Effector memory CD4-positive, alpha-beta T cell (primary cell): Measurements from ENCODE around the gene GALNT2.

Source experiments
- DNase-seq, 3 donors: peaks; one replicate each; pipeline ENCODE4 v3.0.0-alpha.2; 2020
- H3K27ac ChIP-seq: 2 replicates; pipeline ENCODE4 v1.7.0; 2013; ENCODE audit warnings: mild to moderate bottlenecking, low read length, moderate library complexity; ENCODE audit not compliant: insufficient read depth, poor library complexity, severe bottlenecking
- H3K27me3 ChIP-seq: replicated peaks from 2 replicates; pipeline ENCODE4 v1.7.0; 2013; ENCODE audit warnings: mild to moderate bottlenecking, low read length; ENCODE audit not compliant: insufficient read depth, control insufficient read depth, poor library complexity, severe bottlenecking
- H3K36me3 ChIP-seq: 2 replicates; pipeline ENCODE4 v1.7.0; 2013; ENCODE audit warnings: mild to moderate bottlenecking, low read length, moderate library complexity; ENCODE audit not compliant: control insufficient read depth, insufficient read depth
- H3K4me1 ChIP-seq: 2 replicates; pipeline ENCODE4 v1.7.0; 2013; ENCODE audit warnings: low read length, mild to moderate bottlenecking; ENCODE audit not compliant: control insufficient read depth, insufficient read depth, poor library complexity, severe bottlenecking
- H3K4me3 ChIP-seq: 2 replicates; pipeline ENCODE4 v1.7.0; 2013; ENCODE audit warnings: low read length, low read depth, mild to moderate bottlenecking; ENCODE audit not compliant: insufficient read depth, poor library complexity, severe bottlenecking
- H3K9me3 ChIP-seq: 2 replicates; pipeline ENCODE4 v1.7.0; 2013; ENCODE audit warnings: mild to moderate bottlenecking, low read length, moderate library complexity; ENCODE audit not compliant: control insufficient read depth

Gene GALNT2

GRCh38 chr1:230226814-230227213 lies 159.8 kb downstream of the GALNT2 start:
- H3K36me3 ChIP-seq = no peaks in the 10 kb centered on the region
- no peaks in the 10 kb centered on the region for H3K9me3 ChIP-seq
- H3K27me3 ChIP-seq = no peaks in the 10 kb centered on the region
- no peak overlapping the region for H3K27ac ChIP-seq
- no peak overlapping the region for H3K4me3 ChIP-seq
- no peak for DNase-seq
- no peaks in the 10 kb centered on the region for H3K4me1 ChIP-seq

- Histone ChIP-seq H3K4me3 (no peak overlapping the region), H3K27ac (no peak overlapping the region), H3K36me3 (no peaks in the 10 kb centered on the region), H3K27me3 (no peaks in the 10 kb centered on the region), H3K9me3 (no peaks in the 10 kb centered on the region), H3K4me1 (no peaks in the 10 kb centered on the region)
- DNase-seq = no peak
Measured at GRCh38 chr1:230228236-230228897, 161.3 kb downstream of the GALNT2 start.

GRCh38 chr1:230230273-230230672 lies 163.2 kb downstream of the GALNT2 start:
- Histone ChIP-seq H3K9me3 (no peaks in the 10 kb centered on the region), H3K27ac (no peak overlapping the region)
- DNase-seq = no peak

GRCh38 chr1:230230948-230231773 lies 164.1 kb downstream of the GALNT2 start:
- Histone ChIP-seq H3K9me3 (no peaks in the 10 kb centered on the region), H3K4me1 (no peaks in the 10 kb centered on the region), H3K27ac (no peak overlapping the region), H3K27me3 (no peaks in the 10 kb centered on the region), H3K36me3 (no peaks in the 10 kb centered on the region), H3K4me3 (no peak overlapping the region)
- DNase-seq = no peak

More at GRCh38 chr1:230230273-230230672, 163.2 kb downstream of the GALNT2 start:
- H3K36me3 ChIP-seq = no peaks in the 10 kb centered on the region
- no peaks in the 10 kb centered on the region for H3K4me1 ChIP-seq
- no peak overlapping the region for H3K4me3 ChIP-seq
- H3K27me3 ChIP-seq = no peaks in the 10 kb centered on the region

- Histone ChIP-seq H3K4me1 (no peaks in the 10 kb centered on the region), H3K4me3 (no peak overlapping the region), H3K36me3 (no peaks in the 10 kb centered on the region), H3K9me3 (no peaks in the 10 kb centered on the region), H3K27me3 (no peaks in the 10 kb centered on the region), H3K27ac (no peak overlapping the region)
- DNase-seq = no peak
Measured at GRCh38 chr1:230231774-230232145, 164.7 kb downstream of the GALNT2 start.

DNA sequence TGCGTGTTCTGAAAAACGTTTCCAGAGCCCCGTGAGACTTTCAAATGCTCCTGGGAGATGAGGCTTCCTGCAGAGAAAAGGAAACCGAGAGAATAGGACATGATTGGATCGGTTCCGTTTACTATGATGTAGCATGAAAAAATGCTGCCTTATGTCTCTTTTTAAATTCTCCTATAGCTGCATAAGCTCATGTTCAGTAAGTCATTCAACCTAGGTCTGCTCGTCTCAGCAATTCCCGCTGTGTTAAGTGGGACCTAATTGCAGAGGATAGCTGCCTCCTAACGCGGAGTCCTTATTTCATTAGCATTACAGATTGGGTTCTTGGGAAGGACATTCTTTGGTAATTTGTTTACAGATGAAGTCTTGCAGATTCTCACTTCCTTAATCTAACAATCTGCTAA lies 165.3 kb downstream of the GALNT2 start:
- Histone ChIP-seq H3K9me3 (no peaks in the 10 kb centered on the region), H3K27ac (no peak overlapping the region), H3K4me1 (no peaks in the 10 kb centered on the region), H3K4me3 (no peak overlapping the region), H3K27me3 (no peaks in the 10 kb centered on the region), H3K36me3 (no peaks in the 10 kb centered on the region)
- no peak for DNase-seq

DNA sequence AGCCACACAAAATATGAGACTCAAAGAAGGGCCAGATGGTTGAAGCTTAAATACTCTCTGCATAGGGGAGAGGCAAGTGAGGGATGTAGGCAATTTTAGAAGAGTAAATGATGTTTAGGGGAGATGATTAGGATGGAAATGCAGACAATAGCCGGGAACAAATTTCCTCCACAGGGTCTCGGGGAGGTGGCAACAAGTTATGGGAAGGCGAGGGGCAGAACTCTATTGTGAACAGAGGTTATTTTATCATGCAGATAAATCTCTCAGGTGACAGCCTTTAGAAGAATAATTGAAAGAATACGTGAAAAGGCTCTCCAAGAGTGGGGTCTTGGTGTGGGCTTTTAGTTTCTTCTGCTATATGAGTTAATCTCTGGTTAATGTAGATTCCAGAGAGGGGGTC lies 166.7 kb downstream of the GALNT2 start:
- Histone ChIP-seq H3K9me3 (no peaks in the 10 kb centered on the region), H3K4me1 (no peaks in the 10 kb centered on the region), H3K27ac (no peak overlapping the region), H3K4me3 (no peak overlapping the region), H3K27me3 (no peaks in the 10 kb centered on the region), H3K36me3 (no peaks in the 10 kb centered on the region)
- DNase-seq = no peak

GRCh38 chr1:230235876-230236275 lies 168.8 kb downstream of the GALNT2 start:
- no peak for DNase-seq
- H3K27ac ChIP-seq = no peak overlapping the region
- H3K4me1 ChIP-seq = no peaks in the 10 kb centered on the region
- H3K9me3 ChIP-seq = no peaks in the 10 kb centered on the region
- no peak overlapping the region for H3K4me3 ChIP-seq
- no peaks in the 10 kb centered on the region for H3K36me3 ChIP-seq
- no peaks in the 10 kb centered on the region for H3K27me3 ChIP-seq

- Histone ChIP-seq H3K4me3 (no peak overlapping the region), H3K27me3 (no peaks in the 10 kb centered on the region), H3K9me3 (no peaks in the 10 kb centered on the region), H3K36me3 (no peaks in the 10 kb centered on the region), H3K4me1 (no peaks in the 10 kb centered on the region), H3K27ac (no peak overlapping the region)
- DNase-seq = no peak
Measured at GRCh38 chr1:230236301-230237008, 169.4 kb downstream of the GALNT2 start.

- H3K27ac ChIP-seq = no peak overlapping the region
- H3K4me3 ChIP-seq = no peak overlapping the region
- H3K27me3 ChIP-seq = no peaks in the 10 kb centered on the region
- DNase-seq = no peak
- H3K4me1 ChIP-seq = no peaks in the 10 kb centered on the region
- no peaks in the 10 kb centered on the region for H3K9me3 ChIP-seq
- H3K36me3 ChIP-seq = no peaks in the 10 kb centered on the region
Measured at GRCh38 chr1:230237009-230237370, 170.0 kb downstream of the GALNT2 start.
